ENCODE measurements around the gene ACTC1.

- TF ChIP-seq CTCF (IDR thresholded peaks at IDR 0.05) (no peak), POLR2AphosphoS5 (IDR thresholded peaks at IDR 0.05) (no peak), POLR2A (IDR thresholded peaks at IDR 0.05) (no peak)
Observed at GRCh38 chr15:34791701-34792100, 3.6 kb downstream of the ACTC1 start.
